GM19468 (cell line): ENCODE results near the gene ARHGEF4.

Source experiments
- ATAC-seq: cut with Tn5 transposase; IDR thresholded peaks from one replicate; pipeline ENCODE4 v1.9.1; 2021; ENCODE audit warnings: mild to moderate bottlenecking, moderate library complexity, moderate number of reproducible peaks; ENCODE audit not compliant: unreplicated experiment; ENCODE audit errors: extremely low read depth

Gene ARHGEF4

GRCh38 chr2:131044075-131044756 lies 207.5 kb downstream of the ARHGEF4 start:
- no peak for ATAC-seq

DNA sequence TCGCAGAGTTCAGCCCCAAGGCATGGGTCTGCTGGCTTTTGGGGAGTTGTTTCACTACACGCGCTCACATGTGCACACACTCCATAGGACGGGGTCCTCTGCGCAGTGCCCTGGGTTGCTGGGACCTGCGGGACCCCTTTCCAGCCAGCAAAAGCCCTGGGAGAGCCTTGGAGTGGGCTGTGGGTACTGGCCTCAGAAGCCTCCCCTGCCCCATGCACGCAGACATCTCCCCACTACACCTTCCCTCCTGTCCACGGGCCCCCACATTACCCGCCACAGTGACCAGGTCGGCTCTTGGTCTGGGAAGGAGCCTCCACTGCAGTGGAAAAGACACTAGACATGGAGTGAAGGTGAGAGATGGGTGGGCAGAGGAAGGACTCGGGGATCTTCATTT lies 208.0 kb downstream of the ARHGEF4 start:
- no peak for ATAC-seq

DNA sequence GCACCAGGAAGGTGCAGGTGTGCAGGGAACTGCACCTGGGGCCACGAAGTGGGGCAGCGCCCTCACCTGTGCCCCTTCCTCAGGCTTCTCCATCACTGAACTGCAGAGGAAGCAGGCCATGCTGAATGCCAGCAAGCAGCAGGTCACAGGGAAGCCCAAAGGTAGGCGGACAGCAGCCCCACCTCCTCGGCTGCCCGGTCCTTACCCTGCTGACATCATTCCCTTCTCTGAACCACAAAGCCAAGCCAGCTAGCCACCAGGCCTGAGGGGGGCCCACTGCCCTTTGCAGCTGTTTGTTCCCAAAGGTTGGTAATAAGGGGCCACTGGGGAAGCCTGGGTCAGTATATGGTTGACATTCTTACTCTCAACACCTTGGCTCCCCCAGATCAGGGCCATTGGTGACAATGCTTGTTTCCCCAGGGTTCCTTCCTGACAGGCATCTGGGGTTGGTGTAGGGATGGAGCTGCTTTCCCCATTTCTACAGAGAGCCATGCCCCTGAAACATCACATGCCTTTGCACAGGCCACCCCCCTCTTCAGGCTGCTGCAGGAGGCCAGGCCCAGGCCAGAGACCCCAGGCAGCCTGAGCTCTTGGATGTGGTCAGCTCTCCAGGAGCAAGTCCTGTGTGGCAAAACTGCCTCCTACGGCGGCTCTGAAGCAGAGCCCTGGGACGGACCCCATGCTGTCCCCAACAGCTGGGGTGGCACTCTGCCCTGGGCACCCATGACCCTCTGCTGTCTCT lies 208.7 kb downstream of the ARHGEF4 start:
- no peak for ATAC-seq

- ATAC-seq: no peak
Measured at GRCh38 chr2:131046028-131046917, 209.6 kb downstream of the ARHGEF4 start.

DNA sequence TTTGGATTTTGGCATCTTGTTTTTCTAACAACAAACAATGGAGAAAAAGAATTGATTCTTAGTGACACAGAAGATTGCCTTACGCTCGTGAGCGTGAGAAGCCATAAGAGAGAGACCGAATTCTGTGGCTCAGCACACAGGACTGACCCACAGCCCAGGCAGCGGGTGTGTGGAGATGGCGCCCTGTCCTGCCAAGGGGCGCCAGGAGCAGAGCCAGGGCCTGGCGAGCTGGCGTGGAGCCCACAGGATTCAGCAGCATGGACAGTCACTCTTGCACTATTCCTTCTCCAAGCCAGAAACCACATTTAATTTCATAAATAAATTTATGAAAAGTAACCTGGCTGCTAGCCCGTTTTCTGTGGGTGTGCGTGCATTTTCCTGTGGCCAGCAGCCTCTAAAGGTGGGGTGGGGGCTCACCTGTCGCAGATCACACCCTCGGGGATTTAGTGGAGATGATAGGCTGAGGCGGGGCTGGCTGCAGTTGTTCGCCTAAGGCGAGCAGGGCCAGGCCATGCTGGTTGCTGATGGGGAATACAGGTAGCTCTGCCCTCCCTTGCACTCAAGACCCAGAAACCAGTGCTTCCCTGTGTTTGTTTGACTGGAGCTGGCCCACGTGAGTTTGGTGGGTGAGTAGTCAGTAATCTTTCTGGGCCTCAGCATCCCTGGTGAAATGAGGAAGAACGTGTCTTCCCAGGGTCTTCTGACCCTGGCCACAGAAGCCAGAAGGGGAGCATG lies 210.4 kb downstream of the ARHGEF4 start:
- ATAC-seq: no peak

- no peak for ATAC-seq
Measured at GRCh38 chr2:131047920-131048560, 211.3 kb downstream of the ARHGEF4 start.

GRCh38 chr2:131048641-131049040 lies 211.9 kb downstream of the ARHGEF4 start:
- no peak for ATAC-seq

GRCh38 chr2:131049150-131049718 lies 212.5 kb downstream of the ARHGEF4 start:
- no peak for ATAC-seq

DNA sequence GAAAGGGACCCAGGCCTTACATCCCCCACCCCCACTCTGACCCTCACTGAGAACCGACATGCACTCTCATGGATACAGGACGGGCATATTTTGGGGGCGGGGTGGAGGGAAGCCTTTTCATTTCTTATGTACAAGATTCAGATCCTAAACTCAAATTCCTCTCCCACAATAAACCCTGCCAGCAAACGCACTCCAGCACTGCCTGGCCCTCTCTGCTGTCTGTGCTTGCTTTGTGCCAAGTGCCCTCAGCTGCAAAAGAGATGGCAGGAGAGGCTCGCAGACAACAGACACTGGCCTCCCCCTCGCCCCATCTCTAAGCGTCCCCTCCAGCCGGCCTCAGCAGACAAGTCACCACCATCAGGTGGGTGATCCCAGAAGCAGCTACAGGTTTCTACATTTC lies 214.2 kb downstream of the ARHGEF4 start:
- ATAC-seq: no peak

- no peak for ATAC-seq
Measured at GRCh38 chr2:131052741-131053263, 216.1 kb downstream of the ARHGEF4 start.

- no peak for ATAC-seq
Measured at GRCh38 chr2:131054488-131054887, 217.8 kb downstream of the ARHGEF4 start.

DNA sequence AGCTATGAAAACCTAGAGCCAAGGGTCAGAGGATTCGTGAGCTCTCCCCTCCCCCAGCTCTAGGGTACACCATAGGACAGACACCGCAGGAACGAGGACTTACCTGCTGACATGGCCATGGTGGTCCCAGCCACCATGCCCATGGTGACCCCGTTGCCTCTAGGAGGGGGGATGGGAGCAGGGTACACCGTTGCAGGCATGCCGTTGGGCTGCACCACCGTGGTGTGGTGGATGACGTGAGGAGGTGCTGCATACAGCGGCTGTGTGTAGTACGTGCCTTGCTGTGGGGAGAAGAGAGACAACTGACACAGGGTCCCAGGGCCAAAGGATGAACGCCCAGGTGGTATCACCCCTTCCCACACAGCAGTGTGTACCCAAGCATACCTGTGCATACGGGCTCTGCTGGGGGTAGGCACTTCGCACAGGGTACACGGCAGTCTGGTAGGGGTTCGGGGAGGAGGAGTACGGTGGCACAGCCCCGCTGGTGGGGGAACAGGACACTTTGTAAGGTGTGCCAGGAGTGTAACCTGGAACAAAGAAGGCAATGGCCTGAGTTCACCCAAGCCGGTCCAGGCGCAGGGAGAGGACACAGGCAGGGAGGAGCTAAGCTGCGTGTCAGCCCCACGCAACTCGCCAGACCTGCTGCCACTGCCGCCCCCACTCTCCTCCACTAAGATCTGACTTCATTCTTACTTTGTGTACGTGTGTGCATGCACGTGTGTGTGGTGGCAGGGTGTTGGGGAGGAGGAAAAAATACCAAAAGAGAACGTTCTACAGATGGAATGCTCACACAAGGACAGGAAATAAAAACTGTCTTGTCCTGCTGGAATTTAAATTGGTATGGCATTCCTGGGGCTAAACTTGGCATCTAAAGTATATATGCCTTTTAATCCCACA lies 218.7 kb downstream of the ARHGEF4 start:
- ATAC-seq: no peak

GRCh38 chr2:131056204-131056931 lies 219.7 kb downstream of the ARHGEF4 start:
- no peak for ATAC-seq

DNA sequence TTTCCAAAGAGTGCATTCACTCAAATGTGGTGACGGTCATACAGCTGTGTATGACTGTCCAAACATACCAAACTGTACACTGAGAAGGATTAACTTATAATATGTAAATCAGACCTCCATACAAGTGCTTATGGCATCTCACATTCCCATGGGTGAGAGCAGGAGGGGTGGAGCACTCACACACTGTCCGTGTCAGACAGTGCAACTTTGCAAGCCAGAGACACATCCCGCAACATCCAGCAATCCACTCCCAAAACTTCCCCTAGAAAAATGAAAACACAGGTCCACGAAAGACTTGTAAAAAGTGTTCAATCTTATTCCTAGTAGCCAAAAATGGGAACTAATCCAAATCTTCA lies 220.2 kb downstream of the ARHGEF4 start:
- no peak for ATAC-seq

DNA sequence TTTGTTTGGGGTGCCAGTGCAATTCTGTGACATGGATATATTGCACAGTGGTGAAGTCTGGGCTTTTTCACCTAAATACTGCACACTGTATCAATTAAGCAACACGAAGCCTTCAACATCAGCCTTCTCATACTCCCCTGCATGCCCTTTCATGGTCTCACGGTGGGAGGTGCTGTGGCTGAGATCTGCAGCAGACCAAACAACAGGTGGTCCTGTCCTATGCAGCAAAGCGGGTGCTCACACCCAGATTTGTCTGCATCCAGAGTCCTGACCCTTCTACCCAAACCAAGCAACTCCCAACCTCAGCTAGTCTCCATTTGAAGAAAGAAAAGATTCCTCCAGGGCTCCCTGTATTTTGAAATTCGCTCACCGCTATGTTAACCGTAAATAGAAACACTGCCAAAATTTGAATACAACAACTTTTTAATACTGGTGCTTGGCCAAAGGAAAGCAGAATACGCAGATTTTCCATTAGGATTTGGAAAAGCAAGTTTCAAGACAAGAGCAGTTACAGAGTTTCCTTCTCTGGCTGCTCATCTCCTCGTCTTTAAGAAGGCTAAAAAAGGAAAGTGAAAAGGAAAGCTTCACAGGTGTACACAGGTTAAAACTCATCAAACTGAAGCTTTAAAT lies 221.6 kb downstream of the ARHGEF4 start:
- ATAC-seq: no peak

DNA sequence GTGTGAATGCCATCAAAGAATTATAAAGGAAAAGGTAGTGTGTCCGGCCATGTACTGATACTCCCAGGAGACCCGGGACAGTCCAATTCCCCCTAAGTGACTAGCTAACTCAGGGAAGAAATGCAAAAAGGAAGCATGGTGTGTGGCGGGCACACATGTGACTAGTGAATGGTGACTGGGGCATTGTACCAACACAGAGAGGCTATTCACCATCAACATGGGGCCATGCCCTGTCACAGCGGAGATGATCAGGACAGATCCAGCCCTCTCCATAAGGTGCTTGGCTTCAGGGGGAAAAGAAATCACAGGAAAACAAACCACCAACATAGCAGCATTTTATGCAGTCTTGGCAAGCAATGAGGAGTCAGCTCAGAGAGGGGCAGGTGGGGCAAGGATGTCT lies 222.2 kb downstream of the ARHGEF4 start:
- no peak for ATAC-seq
